ENCODE data around the gene TBX4.

Gene TBX4

GRCh38 chr17:61475726-61476125 lies 23.5 kb downstream of the TBX4 start:
- peak; percentile 51 for DNase-seq (ENCODE audit: low read depth)
- no peak overlapping the region for H3K4me3 ChIP-seq (ENCODE audit: low read depth, low read length)

- no peak overlapping the region for H3K4me3 ChIP-seq (ENCODE audit: low read depth, low read length)
- no peak for DNase-seq (ENCODE audit: low read depth)
Measured at GRCh38 chr17:61476476-61477203, 24.4 kb downstream of the TBX4 start.

- H3K4me3 ChIP-seq (ENCODE audit: low read depth, low read length) = no peak overlapping the region
- DNase-seq (ENCODE audit: low read depth) = no peak
Measured at GRCh38 chr17:61477204-61477834, 25.1 kb downstream of the TBX4 start.

- no peak for DNase-seq (ENCODE audit: low read depth)
- H3K4me3 ChIP-seq (ENCODE audit: low read depth, low read length) = no peak overlapping the region
Measured at GRCh38 chr17:61478026-61478789, 26.0 kb downstream of the TBX4 start.

- no peak overlapping the region for H3K4me3 ChIP-seq (ENCODE audit: low read depth, low read length)
- no peak for DNase-seq (ENCODE audit: low read depth)
Measured at GRCh38 chr17:61478790-61479492, 26.7 kb downstream of the TBX4 start.

- no peak for DNase-seq (ENCODE audit: low read depth)
- H3K4me3 ChIP-seq (ENCODE audit: low read depth, low read length) = no peak overlapping the region
Measured at GRCh38 chr17:61479493-61480413, 27.5 kb downstream of the TBX4 start.

- DNase-seq (ENCODE audit: low read depth) = no peak
- no peak overlapping the region for H3K4me3 ChIP-seq (ENCODE audit: low read depth, low read length)
Measured at GRCh38 chr17:61480414-61480807, 28.2 kb downstream of the TBX4 start.

GRCh38 chr17:61481421-61481820 lies 29.2 kb downstream of the TBX4 start:
- H3K4me3 ChIP-seq (ENCODE audit: low read depth, low read length) = no peak overlapping the region

GRCh38 chr17:61482467-61482866 lies 30.2 kb downstream of the TBX4 start:
- H3K4me3 ChIP-seq (ENCODE audit: low read depth, low read length) = no peak overlapping the region
- no peak for DNase-seq (ENCODE audit: low read depth)

More at GRCh38 chr17:61481421-61481820, 29.2 kb downstream of the TBX4 start:
- no peak for DNase-seq (ENCODE audit: low read depth)

- no peak for DNase-seq (ENCODE audit: low read depth)
- no peak overlapping the region for H3K4me3 ChIP-seq (ENCODE audit: low read depth, low read length)
Measured at GRCh38 chr17:61483778-61484116, 31.5 kb downstream of the TBX4 start.

- H3K4me3 ChIP-seq (ENCODE audit: low read depth, low read length) = no peak overlapping the region
- DNase-seq (ENCODE audit: low read depth) = no peak
Measured at GRCh38 chr17:61484174-61484573, 32.0 kb downstream of the TBX4 start.

GRCh38 chr17:61485067-61485775 lies 33.0 kb downstream of the TBX4 start:
- DNase-seq (ENCODE audit: low read depth) = no peak
- H3K4me3 ChIP-seq (ENCODE audit: low read depth, low read length) = no peak overlapping the region

GRCh38 chr17:61486135-61487120 lies 34.2 kb downstream of the TBX4 start:
- no peak for DNase-seq (ENCODE audit: low read depth)
- no peak overlapping the region for H3K4me3 ChIP-seq (ENCODE audit: low read depth, low read length)

GRCh38 chr17:61487161-61487988 lies 35.2 kb downstream of the TBX4 start:
- no peak for DNase-seq (ENCODE audit: low read depth)
- no peak overlapping the region for H3K4me3 ChIP-seq (ENCODE audit: low read depth, low read length)

- no peak overlapping the region for H3K4me3 ChIP-seq (ENCODE audit: low read depth, low read length)
- DNase-seq (ENCODE audit: low read depth) = no peak
Measured at GRCh38 chr17:61487989-61488595, 35.9 kb downstream of the TBX4 start.

Measured in skeletal muscle cell (primary cell).